GM23338 (cell line): ENCODE data around the gene C16orf74. TPM values are rescaled to one million over a fixed set of nuclear protein-coding genes. Genes with fewer than 3 reads are reported as not detected.

Experiments used
- ATAC-seq: fragments of 200-7000 bp; cut with Tn5 transposase; 3 replicates; pipeline ENCODE4 v1.9.1; 2020
- DNase-seq: peaks from one replicate; pipeline ENCODE4 v3.0.0-alpha.2; 2015; ENCODE audit warnings: low spot score
- H2AFZ ChIP-seq: fragments of 200-600 bp; sonication (generic); 2 replicates; pipeline ENCODE4 v1.8.0; 2016; ENCODE audit warnings: antibody characterized with exemption, mild to moderate bottlenecking, moderate library complexity
- H3F3A ChIP-seq: fragments of 200-600 bp; sonication (generic); replicated peaks from 2 replicates; pipeline ENCODE4 v1.8.0; 2017; ENCODE audit warnings: antibody characterized with exemption, mixed run types, low read depth
- H3K27ac ChIP-seq: fragments of 200-600 bp; sonication (generic); 2 replicates; pipeline ENCODE4 v1.6.1; 2016; ENCODE audit warnings: low read depth
- H3K27me3 ChIP-seq: fragments of 200-600 bp; sonication (generic); 2 replicates; pipeline ENCODE4 v1.8.0; 2016; ENCODE audit warnings: mild to moderate bottlenecking, mixed run types, moderate library complexity; ENCODE audit not compliant: insufficient read depth
- H3K36me3 ChIP-seq: fragments of 200-600 bp; sonication (generic); 2 replicates; pipeline ENCODE4 v1.8.0; 2016; ENCODE audit warnings: mild to moderate bottlenecking; ENCODE audit not compliant: insufficient read depth
- H3K4me1 ChIP-seq: fragments of 200-600 bp; sonication (generic); 2 replicates; pipeline ENCODE4 v1.8.0; 2016; ENCODE audit warnings: mild to moderate bottlenecking, moderate library complexity; ENCODE audit not compliant: insufficient read depth
- H3K4me2 ChIP-seq: fragments of 200-600 bp; sonication (generic); 2 replicates; pipeline ENCODE4 v1.7.1; 2017; ENCODE audit warnings: mixed run types
- H3K4me3 ChIP-seq: fragments of 200-600 bp; sonication (generic); 2 replicates; pipeline ENCODE4 v1.6.1; 2016; ENCODE audit warnings: mixed run types
- H3K79me2 ChIP-seq: fragments of 200-600 bp; sonication (generic); replicated peaks from 2 replicates; pipeline ENCODE4 v1.8.0; 2017; ENCODE audit warnings: mild to moderate bottlenecking; ENCODE audit not compliant: insufficient read depth
- H3K9me2 ChIP-seq: fragments of 200-600 bp; sonication (generic); 2 replicates; pipeline ENCODE4 v1.8.0; 2017; ENCODE audit not compliant: insufficient read depth
- H4K20me1 ChIP-seq: fragments of 200-600 bp; sonication (generic); replicated peaks from 2 replicates; pipeline ENCODE4 v1.8.0; 2017; ENCODE audit warnings: mild to moderate bottlenecking; ENCODE audit not compliant: insufficient read depth
- H3K27ac Mint-ChIP-seq: 2 replicates; pipeline ENCODE4 v1.8.0; 2020; ENCODE audit warnings: inconsistent platforms, mild to moderate bottlenecking, moderate library complexity, mixed read lengths
- H3K27me3 Mint-ChIP-seq: 3 replicates; pipeline ENCODE4 v1.8.0; 2022; ENCODE audit warnings: low read depth, mild to moderate bottlenecking, moderate library complexity, mixed read lengths, inconsistent platforms; ENCODE audit not compliant: insufficient read depth, poor library complexity
- H3K36me3 Mint-ChIP-seq: 3 replicates; pipeline ENCODE4 v1.8.0; 2021; ENCODE audit warnings: low read depth, mild to moderate bottlenecking, inconsistent platforms, moderate library complexity, mixed read lengths
- H3K4me1 Mint-ChIP-seq: 3 replicates; pipeline ENCODE4 v1.8.0; 2020; ENCODE audit warnings: mild to moderate bottlenecking, inconsistent platforms, mixed read lengths
- H3K4me3 Mint-ChIP-seq: 3 replicates; pipeline ENCODE4 v1.8.0; 2021; ENCODE audit warnings: moderate library complexity, mild to moderate bottlenecking, inconsistent platforms, mixed read lengths
- H3K9me3 Mint-ChIP-seq: 3 replicates; pipeline ENCODE4 v1.8.0; 2020; ENCODE audit warnings: moderate library complexity, mild to moderate bottlenecking, inconsistent platforms, mixed read lengths
- CREB1 ChIP-seq: fragments of 250-450 bp; sonication (Bioruptor Pico); IDR thresholded peaks from 2 replicates; pipeline ENCODE4 v1.5.0; 2020; ENCODE audit warnings: low read depth, mild to moderate bottlenecking, moderate library complexity
- EZH2 ChIP-seq: fragments of 200-600 bp; sonication (generic); IDR thresholded peaks from one replicate; pipeline ENCODE4 v1.8.0; 2017; ENCODE audit warnings: antibody characterized with exemption, mild to moderate bottlenecking, low read depth; ENCODE audit not compliant: unreplicated experiment
- EZH2phosphoT487 ChIP-seq: fragments of 200-600 bp; sonication (generic); IDR thresholded peaks from one replicate; pipeline ENCODE4 v1.8.1; 2018; ENCODE audit warnings: antibody characterized with exemption; ENCODE audit not compliant: unreplicated experiment
- JUNB ChIP-seq: IDR thresholded peaks from one replicate; pipeline ENCODE4 v1.6.1; 2016; ENCODE audit warnings: antibody characterized with exemption; ENCODE audit not compliant: unreplicated experiment
- NANOG ChIP-seq: IDR thresholded peaks from 2 replicates; pipeline ENCODE4 v1.6.1; 2016; ENCODE audit warnings: antibody characterized with exemption, borderline replicate concordance
- POLR2AphosphoS5 ChIP-seq: IDR thresholded peaks from 2 replicates; pipeline ENCODE4 v1.6.1; 2016; ENCODE audit warnings: antibody characterized with exemption, low read depth
- STAT1 ChIP-seq: IDR thresholded peaks from one replicate; pipeline ENCODE4 v1.6.1; 2016; ENCODE audit warnings: antibody characterized with exemption; ENCODE audit not compliant: unreplicated experiment
- ZNF331 ChIP-seq: fragments of 250-450 bp; sonication (Bioruptor Pico); IDR thresholded peaks from 2 replicates; pipeline ENCODE4 v1.5.0; 2020; ENCODE audit warnings: low read depth, mild to moderate bottlenecking, moderate library complexity
- polyA plus RNA-seq: library from polyadenylated mRNA; unstranded; fragments of >200 nt; fragmentation: Nextera tagmentation; extraction: Ambion mirVana; gene quantifications from 2 replicates; pipeline ENCODE4 v1.2.1, GENCODE V29; 2016
- total RNA-seq: library from RNA; depleted of rRNA; stranded (reverse); fragments of >200 nt; shearing (Covaris generic); gene quantifications from 2 replicates; pipeline ENCODE4 v1.2.3, GENCODE V29; 2014
- TF ChIP-seq, protein P1 (sequence below): IDR thresholded peaks from 2 replicates; pipeline ENCODE4 v1.6.1; 2016; ENCODE audit warnings: antibody characterized with exemption
- TF ChIP-seq, protein P2 (sequence below), 2 experiments: fragments of 200-600 bp in 1 of 2; sonication (generic) in 1 of 2; conservative IDR thresholded peaks; 2 replicates each; pipeline versions ENCODE4 v1.5.1 to v1.6.1; 2016 to 2017; ENCODE audit warnings: antibody characterized with exemption in 2 of 2, low read depth in 2 of 2, mild to moderate bottlenecking in 2 of 2, moderate library complexity in 1 of 2
- TF ChIP-seq, protein P3 (sequence below): fragments of 250-450 bp; sonication (Bioruptor Pico); IDR thresholded peaks from 2 replicates; pipeline ENCODE4 v1.5.0; 2020; ENCODE audit warnings: mild to moderate bottlenecking, moderate library complexity

C16orf74 gene
- total and polyA plus RNA-seq, 2 experiments from 2014 or later, result 12.1 to 19.1 TPM

DNA sequence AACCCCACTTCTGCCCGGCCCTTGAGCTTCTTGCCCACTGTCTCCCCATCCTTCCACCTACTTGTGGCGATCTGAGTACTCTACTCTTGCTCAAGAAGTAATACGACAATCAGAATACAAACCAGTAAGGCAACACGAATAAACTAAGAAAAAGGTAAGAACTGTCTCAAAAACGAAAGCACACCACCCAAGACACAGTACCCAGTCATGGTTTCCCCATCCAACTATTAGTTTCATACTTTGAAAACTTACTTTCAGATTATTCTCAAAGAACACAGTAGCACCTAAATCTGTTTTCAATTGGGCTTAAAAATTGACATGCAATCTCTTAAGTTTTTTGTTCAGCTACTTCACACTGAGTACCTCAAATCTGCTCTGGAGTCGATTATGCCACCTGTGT, 76.1 kb downstream of the C16orf74 start:
- no peak for DNase-seq
- no peaks in the 10 kb centered on the region for H3K9me2 ChIP-seq
- no peak overlapping the region for H3K4me2 ChIP-seq
- no peak overlapping the region for H3K4me3 ChIP-seq
- no peaks in the 10 kb centered on the region for H3K4me1 ChIP-seq
- Mint-ChIP-seq H3K27me3 (peaks cover 8% of the 10 kb centered on the region), H3K4me1 (peaks cover 3% of the 10 kb centered on the region; the same call in 1 of the 3 replicates), H3K36me3 (peaks cover 90% of the 10 kb centered on the region), H3K27ac (no peak overlapping the region), H3K9me3 (no peaks in the 10 kb centered on the region), H3K4me3 (no peak overlapping the region)
- peaks cover 36% of the 10 kb centered on the region for H3K36me3 ChIP-seq
- TF ChIP-seq NANOG (no peak), EZH2phosphoT487 (no peak)
- H3K79me2 ChIP-seq, result no peaks in the 10 kb centered on the region; the same call in 1 of the 2 replicates
- H2AFZ ChIP-seq, result no peak overlapping the region
- H3K27me3 ChIP-seq, result no peaks in the 10 kb centered on the region
- H3F3A ChIP-seq, result peaks cover 21% of the 10 kb centered on the region
- peaks cover 31% of the 10 kb centered on the region for H4K20me1 ChIP-seq
- H3K27ac ChIP-seq, result peak overlapping the region; percentile 57; the same call in 1 of the 2 replicates
- ATAC-seq, result no peak

DNA sequence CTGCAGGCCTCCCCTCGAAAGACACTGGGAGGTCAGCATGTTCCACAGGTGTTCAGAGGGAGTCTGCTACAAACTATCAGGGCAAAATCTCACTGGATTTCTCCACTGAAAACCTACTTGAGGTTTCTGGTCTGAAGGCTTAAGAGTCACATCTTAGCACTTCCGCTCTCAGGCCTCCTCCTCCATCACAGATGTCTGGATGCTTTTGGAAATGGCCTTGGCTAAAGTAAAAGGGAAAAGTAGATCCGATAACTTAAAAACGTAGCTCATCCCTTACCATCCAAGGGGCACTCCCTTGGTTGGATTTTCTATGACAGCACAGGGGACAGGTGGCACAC, 76.5 kb downstream of the C16orf74 start:
- DNase-seq, result no peak
- H3K27ac ChIP-seq, result 0 out of 2 replicates have a peak overlapping the region, but pooled peaks have one; percentile 57
- peaks cover 39% of the 10 kb centered on the region for H3K36me3 ChIP-seq
- no peaks in the 10 kb centered on the region for H3K27me3 ChIP-seq
- Mint-ChIP-seq H3K9me3 (no peaks in the 10 kb centered on the region; the same call in 2 of the 3 replicates), H3K36me3 (peaks cover 90% of the 10 kb centered on the region), H3K27me3 (peaks cover 7% of the 10 kb centered on the region), H3K4me1 (peaks cover 3% of the 10 kb centered on the region; the same call in 1 of the 3 replicates), H3K27ac (no peak overlapping the region), H3K4me3 (no peak overlapping the region)
- H3F3A ChIP-seq, result peaks cover 19% of the 10 kb centered on the region
- no peaks in the 10 kb centered on the region; the same call in 1 of the 2 replicates for H3K79me2 ChIP-seq
- H3K4me1 ChIP-seq, result no peaks in the 10 kb centered on the region
- H2AFZ ChIP-seq, result no peak overlapping the region
- no peak overlapping the region for H3K4me3 ChIP-seq
- no peak for ATAC-seq
- peaks cover 30% of the 10 kb centered on the region for H4K20me1 ChIP-seq
- no peak overlapping the region for H3K4me2 ChIP-seq
- H3K9me2 ChIP-seq, result no peaks in the 10 kb centered on the region
- TF ChIP-seq JUNB (no peak), EZH2phosphoT487 (no peak), CREB1 (CRISPR knock-in tag) (no peak), NANOG (no peak), EZH2 (no peak), POLR2AphosphoS5 (no peak), ZNF331 (CRISPR knock-in tag) (no peak), STAT1 (no peak)
- TF ChIP-seq, protein P1, sequence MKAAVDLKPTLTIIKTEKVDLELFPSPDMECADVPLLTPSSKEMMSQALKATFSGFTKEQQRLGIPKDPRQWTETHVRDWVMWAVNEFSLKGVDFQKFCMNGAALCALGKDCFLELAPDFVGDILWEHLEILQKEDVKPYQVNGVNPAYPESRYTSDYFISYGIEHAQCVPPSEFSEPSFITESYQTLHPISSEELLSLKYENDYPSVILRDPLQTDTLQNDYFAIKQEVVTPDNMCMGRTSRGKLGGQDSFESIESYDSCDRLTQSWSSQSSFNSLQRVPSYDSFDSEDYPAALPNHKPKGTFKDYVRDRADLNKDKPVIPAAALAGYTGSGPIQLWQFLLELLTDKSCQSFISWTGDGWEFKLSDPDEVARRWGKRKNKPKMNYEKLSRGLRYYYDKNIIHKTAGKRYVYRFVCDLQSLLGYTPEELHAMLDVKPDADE, result no peak
- TF ChIP-seq, protein P2, sequence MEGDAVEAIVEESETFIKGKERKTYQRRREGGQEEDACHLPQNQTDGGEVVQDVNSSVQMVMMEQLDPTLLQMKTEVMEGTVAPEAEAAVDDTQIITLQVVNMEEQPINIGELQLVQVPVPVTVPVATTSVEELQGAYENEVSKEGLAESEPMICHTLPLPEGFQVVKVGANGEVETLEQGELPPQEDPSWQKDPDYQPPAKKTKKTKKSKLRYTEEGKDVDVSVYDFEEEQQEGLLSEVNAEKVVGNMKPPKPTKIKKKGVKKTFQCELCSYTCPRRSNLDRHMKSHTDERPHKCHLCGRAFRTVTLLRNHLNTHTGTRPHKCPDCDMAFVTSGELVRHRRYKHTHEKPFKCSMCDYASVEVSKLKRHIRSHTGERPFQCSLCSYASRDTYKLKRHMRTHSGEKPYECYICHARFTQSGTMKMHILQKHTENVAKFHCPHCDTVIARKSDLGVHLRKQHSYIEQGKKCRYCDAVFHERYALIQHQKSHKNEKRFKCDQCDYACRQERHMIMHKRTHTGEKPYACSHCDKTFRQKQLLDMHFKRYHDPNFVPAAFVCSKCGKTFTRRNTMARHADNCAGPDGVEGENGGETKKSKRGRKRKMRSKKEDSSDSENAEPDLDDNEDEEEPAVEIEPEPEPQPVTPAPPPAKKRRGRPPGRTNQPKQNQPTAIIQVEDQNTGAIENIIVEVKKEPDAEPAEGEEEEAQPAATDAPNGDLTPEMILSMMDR (conservative IDR thresholded peaks at IDR 0.05; ENCODE audit: low read depth in 2 of 2), result no peak
- TF ChIP-seq, protein P3, sequence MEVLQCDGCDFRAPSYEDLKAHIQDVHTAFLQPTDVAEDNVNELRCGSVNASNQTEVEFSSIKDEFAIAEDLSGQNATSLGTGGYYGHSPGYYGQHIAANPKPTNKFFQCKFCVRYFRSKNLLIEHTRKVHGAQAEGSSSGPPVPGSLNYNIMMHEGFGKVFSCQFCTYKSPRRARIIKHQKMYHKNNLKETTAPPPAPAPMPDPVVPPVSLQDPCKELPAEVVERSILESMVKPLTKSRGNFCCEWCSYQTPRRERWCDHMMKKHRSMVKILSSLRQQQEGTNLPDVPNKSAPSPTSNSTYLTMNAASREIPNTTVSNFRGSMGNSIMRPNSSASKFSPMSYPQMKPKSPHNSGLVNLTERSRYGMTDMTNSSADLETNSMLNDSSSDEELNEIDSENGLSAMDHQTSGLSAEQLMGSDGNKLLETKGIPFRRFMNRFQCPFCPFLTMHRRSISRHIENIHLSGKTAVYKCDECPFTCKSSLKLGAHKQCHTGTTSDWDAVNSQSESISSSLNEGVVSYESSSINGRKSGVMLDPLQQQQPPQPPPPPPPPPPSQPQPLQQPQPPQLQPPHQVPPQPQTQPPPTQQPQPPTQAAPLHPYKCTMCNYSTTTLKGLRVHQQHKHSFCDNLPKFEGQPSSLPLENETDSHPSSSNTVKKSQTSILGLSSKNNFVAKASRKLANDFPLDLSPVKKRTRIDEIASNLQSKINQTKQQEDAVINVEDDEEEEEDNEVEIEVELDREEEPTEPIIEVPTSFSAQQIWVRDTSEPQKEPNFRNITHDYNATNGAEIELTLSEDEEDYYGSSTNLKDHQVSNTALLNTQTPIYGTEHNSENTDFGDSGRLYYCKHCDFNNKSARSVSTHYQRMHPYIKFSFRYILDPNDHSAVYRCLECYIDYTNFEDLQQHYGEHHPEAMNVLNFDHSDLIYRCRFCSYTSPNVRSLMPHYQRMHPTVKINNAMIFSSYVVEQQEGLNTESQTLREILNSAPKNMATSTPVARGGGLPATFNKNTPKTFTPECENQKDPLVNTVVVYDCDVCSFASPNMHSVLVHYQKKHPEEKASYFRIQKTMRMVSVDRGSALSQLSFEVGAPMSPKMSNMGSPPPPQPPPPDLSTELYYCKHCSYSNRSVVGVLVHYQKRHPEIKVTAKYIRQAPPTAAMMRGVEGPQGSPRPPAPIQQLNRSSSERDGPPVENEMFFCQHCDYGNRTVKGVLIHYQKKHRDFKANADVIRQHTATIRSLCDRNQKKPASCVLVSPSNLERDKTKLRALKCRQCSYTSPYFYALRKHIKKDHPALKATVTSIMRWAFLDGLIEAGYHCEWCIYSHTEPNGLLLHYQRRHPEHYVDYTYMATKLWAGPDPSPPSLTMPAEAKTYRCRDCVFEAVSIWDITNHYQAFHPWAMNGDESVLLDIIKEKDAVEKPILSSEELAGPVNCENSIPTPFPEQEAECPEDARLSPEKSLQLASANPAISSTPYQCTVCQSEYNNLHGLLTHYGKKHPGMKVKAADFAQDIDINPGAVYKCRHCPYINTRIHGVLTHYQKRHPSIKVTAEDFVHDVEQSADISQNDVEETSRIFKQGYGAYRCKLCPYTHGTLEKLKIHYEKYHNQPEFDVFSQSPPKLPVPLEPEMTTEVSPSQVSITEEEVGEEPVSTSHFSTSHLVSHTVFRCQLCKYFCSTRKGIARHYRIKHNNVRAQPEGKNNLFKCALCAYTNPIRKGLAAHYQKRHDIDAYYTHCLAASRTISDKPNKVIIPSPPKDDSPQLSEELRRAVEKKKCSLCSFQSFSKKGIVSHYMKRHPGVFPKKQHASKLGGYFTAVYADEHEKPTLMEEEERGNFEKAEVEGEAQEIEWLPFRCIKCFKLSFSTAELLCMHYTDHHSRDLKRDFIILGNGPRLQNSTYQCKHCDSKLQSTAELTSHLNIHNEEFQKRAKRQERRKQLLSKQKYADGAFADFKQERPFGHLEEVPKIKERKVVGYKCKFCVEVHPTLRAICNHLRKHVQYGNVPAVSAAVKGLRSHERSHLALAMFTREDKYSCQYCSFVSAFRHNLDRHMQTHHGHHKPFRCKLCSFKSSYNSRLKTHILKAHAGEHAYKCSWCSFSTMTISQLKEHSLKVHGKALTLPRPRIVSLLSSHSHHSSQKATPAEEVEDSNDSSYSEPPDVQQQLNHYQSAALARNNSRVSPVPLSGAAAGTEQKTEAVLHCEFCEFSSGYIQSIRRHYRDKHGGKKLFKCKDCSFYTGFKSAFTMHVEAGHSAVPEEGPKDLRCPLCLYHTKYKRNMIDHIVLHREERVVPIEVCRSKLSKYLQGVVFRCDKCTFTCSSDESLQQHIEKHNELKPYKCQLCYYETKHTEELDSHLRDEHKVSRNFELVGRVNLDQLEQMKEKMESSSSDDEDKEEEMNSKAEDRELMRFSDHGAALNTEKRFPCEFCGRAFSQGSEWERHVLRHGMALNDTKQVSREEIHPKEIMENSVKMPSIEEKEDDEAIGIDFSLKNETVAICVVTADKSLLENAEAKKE (CRISPR knock-in tag), result no peak
